Caco-2 (cell line): ENCODE results near the gene MYBPC2. TPM values are rescaled to one million over a fixed set of nuclear protein-coding genes. Genes with fewer than 3 reads are reported as not detected.

Experiments
- BruUV-seq: library from RNA; stranded (reverse); fragments of 400-500 nt; replicated peaks from 2 replicates; lab custom pipeline; 2021; lab: Mats Ljungman, UMichigan
- CTCF ChIA-PET: fragments of 300-600 bp; sonication (Branson Sonifier 250); formaldehyde crosslinking; loops from one replicate; lab custom pipeline; 2022; ENCODE audit warnings: antibody characterized with exemption; lab: Charles Lee
- POLR2A ChIA-PET: fragments of 300-600 bp; sonication (Branson Sonifier 250); formaldehyde crosslinking; loops from one replicate; lab custom pipeline; 2022; ENCODE audit warnings: antibody characterized with exemption; lab: Charles Lee
- DNase-seq, 2 experiments: peaks; one replicate each; pipeline versions ENCODE4 v3.0.0 to v3.0.0-alpha.2; 2020 to 2022
- H3K27me3 ChIP-seq: replicated peaks from 2 replicates; pipeline ENCODE4 v1.6.0; 2011; ENCODE audit warnings: low read length; ENCODE audit not compliant: control insufficient read depth, insufficient read depth
- H3K36me3 ChIP-seq: 2 replicates; pipeline ENCODE4 v1.5.1; 2011; ENCODE audit warnings: low read length; ENCODE audit not compliant: control insufficient read depth, insufficient read depth
- H3K4me1 ChIP-seq: fragments of 250-450 bp; sonication (Bioruptor Pico); 2 replicates; pipeline ENCODE4 v1.5.1; 2020; ENCODE audit warnings: mild to moderate bottlenecking
- H3K4me3 ChIP-seq: 2 replicates; pipeline ENCODE4 v1.5.1; 2011; ENCODE audit warnings: low read depth, mild to moderate bottlenecking, control low read depth, low read length
- H3K9me3 ChIP-seq: fragments of 250-450 bp; sonication (Bioruptor Pico); 2 replicates; pipeline ENCODE4 v1.5.1; 2020; ENCODE audit warnings: mild to moderate bottlenecking, moderate library complexity
- H3K27ac Mint-ChIP-seq: one replicate; pipeline ENCODE4 v1.8.0; 2022; ENCODE audit warnings: mixed read lengths; ENCODE audit not compliant: unreplicated experiment
- H3K27me3 Mint-ChIP-seq: one replicate; pipeline ENCODE4 v1.8.0; 2022; ENCODE audit warnings: mixed read lengths; ENCODE audit not compliant: insufficient read depth, unreplicated experiment
- H3K36me3 Mint-ChIP-seq: one replicate; pipeline ENCODE4 v1.8.0; 2022; ENCODE audit warnings: mild to moderate bottlenecking, mixed read lengths; ENCODE audit not compliant: insufficient read depth, unreplicated experiment
- H3K4me1 Mint-ChIP-seq: one replicate; pipeline ENCODE4 v1.8.0; 2022; ENCODE audit warnings: low read depth, mixed read lengths; ENCODE audit not compliant: unreplicated experiment
- H3K4me3 Mint-ChIP-seq: one replicate; pipeline ENCODE4 v1.8.0; 2022; ENCODE audit warnings: mild to moderate bottlenecking, moderate library complexity, mixed read lengths; ENCODE audit not compliant: unreplicated experiment
- H3K9me3 Mint-ChIP-seq: one replicate; pipeline ENCODE4 v1.8.0; 2022; ENCODE audit warnings: mixed read lengths; ENCODE audit not compliant: unreplicated experiment
- intact Hi-C: fragments of 100-400 bp; cut with micrococcal nuclease; formaldehyde crosslinking; loops from one replicate; pipeline ENCODE4 v1.10.0; 2022; ENCODE audit not compliant: unreplicated experiment
- total RNA-seq: library from RNA; stranded (reverse); gene quantifications from 2 replicates; pipeline ENCODE4 v1.2.3, GENCODE V29; 2022
- TF ChIP-seq, protein P1 (sequence below), 2 experiments: fragments of 200-600 bp in 1 of 2; IDR thresholded peaks; 1 replicate in 1 of 2; 2 replicates in 1 of 2; pipeline versions ENCODE4 v1.5.1 to v1.8.0; 2011 to 2022; ENCODE audit warnings: antibody characterized with exemption in 1 of 2, control low read depth in 1 of 2, inconsistent platforms in 1 of 2, low read depth in 1 of 2, low read length in 1 of 2, mild to moderate bottlenecking in 1 of 2, moderate library complexity in 1 of 2; ENCODE audit not compliant: insufficient read depth in 1 of 2, severe bottlenecking in 1 of 2, unreplicated experiment in 1 of 2

Gene MYBPC2
- total RNA-seq, 1 experiment from 2014 or later: 1.6 TPM

GRCh38 chr19:50415661-50416033 lies 17.0 kb upstream of the MYBPC2 start:
- intact Hi-C loops: loop anchor here (2.0 kb wide), 1 partner anchor 45 kb away; no protein-coding TSS in a partner anchor
- Histone ChIP-seq H3K36me3 (peaks cover 3% of the 10 kb centered on the region; the same call in 1 of the 2 replicates), H3K9me3 (no peaks in the 10 kb centered on the region), H3K27me3 (no peaks in the 10 kb centered on the region), H3K4me3 (no peak overlapping the region), H3K4me1 (peaks cover 10% of the 10 kb centered on the region)
- CTCF ChIA-PET: interaction anchor here (0.7 to 1.2 kb wide), 3 partner anchors 31 to 47 kb away, joined by 3 to 4 read pairs (median 3); partner anchors contain the start of gene POLD1
- Mint-ChIP-seq H3K4me1 (peaks cover 14% of the 10 kb centered on the region), H3K27ac (no peak overlapping the region), H3K27me3 (no peaks in the 10 kb centered on the region), H3K4me3 (no peak overlapping the region), H3K9me3 (no peaks in the 10 kb centered on the region), H3K36me3 (peaks cover 49% of the 10 kb centered on the region)
- BruUV-seq: no TSS peak
- POLR2A ChIA-PET: no interaction called here
- DNase-seq: no peak
- TF ChIP-seq, protein P1, sequence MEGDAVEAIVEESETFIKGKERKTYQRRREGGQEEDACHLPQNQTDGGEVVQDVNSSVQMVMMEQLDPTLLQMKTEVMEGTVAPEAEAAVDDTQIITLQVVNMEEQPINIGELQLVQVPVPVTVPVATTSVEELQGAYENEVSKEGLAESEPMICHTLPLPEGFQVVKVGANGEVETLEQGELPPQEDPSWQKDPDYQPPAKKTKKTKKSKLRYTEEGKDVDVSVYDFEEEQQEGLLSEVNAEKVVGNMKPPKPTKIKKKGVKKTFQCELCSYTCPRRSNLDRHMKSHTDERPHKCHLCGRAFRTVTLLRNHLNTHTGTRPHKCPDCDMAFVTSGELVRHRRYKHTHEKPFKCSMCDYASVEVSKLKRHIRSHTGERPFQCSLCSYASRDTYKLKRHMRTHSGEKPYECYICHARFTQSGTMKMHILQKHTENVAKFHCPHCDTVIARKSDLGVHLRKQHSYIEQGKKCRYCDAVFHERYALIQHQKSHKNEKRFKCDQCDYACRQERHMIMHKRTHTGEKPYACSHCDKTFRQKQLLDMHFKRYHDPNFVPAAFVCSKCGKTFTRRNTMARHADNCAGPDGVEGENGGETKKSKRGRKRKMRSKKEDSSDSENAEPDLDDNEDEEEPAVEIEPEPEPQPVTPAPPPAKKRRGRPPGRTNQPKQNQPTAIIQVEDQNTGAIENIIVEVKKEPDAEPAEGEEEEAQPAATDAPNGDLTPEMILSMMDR (IDR thresholded peaks at IDR 0.05; ENCODE audit: insufficient read depth in 1 of 2, low read depth in 1 of 2, low read length in 1 of 2, severe bottlenecking in 1 of 2, unreplicated experiment in 1 of 2): no peak

DNA sequence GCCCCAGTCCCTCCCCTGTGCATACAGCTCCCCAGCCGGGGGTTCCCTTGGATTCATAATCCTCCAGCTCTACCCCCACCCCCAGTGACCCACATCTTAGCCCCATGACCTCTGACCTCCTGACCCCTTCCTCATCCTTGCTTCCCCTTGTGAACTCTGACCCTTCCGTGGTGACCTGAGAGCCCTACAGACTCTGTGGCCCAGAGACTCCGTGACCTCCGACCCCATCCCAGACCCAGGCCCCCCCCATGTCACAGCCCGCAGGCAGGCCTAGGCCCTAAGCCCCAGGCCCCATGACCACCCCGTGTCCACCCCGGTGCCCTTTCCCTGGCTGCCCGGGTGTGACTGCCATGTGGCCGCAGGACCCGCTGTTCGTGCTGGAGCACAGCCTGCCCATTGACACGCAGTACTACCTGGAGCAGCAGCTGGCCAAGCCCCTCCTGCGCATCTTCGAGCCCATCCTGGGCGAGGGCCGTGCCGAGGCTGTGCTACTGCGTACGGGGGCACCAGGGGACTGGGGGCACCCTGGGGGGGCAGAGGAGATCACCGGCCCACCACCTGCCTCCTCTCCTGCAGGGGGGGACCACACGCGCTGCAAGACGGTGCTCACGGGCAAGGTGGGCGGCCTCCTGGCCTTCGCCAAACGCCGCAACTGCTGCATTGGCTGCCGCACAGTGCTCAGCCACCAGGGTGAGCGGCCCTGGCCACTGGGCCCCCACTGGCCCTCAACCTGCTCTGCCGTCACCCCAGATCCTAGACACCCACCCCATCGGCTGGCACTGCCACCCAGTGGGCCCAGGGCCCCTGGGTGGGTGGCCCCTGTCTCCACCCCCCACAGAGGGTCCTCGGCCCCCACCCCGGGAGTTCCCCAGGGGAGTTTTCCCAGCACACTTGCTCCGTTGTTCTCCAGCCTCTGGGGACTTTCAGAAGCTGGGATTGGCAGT lies 16.4 kb upstream of the MYBPC2 start:
- Mint-ChIP-seq H3K9me3 (no peaks in the 10 kb centered on the region), H3K36me3 (peaks cover 45% of the 10 kb centered on the region), H3K4me3 (no peak overlapping the region), H3K27ac (no peak overlapping the region), H3K27me3 (no peaks in the 10 kb centered on the region), H3K4me1 (peaks cover 14% of the 10 kb centered on the region)
- no peaks in the 10 kb centered on the region for H3K27me3 ChIP-seq
- no peak overlapping the region for H3K4me3 ChIP-seq
- BruUV-seq: no TSS peak
- peaks cover 7% of the 10 kb centered on the region; the same call in 1 of the 2 replicates for H3K4me1 ChIP-seq
- ChIA-PET CTCF (interaction anchor here (1.2 kb wide), 1 partner anchor 48 kb away, joined by 4 read pairs; no protein-coding TSS in a partner anchor), POLR2A (no interaction called here)
- H3K9me3 ChIP-seq: no peaks in the 10 kb centered on the region
- H3K36me3 ChIP-seq: peaks cover 3% of the 10 kb centered on the region; the same call in 1 of the 2 replicates
- intact Hi-C loops: no loop called here
- DNase-seq: no peak
- TF ChIP-seq, protein P1 (IDR thresholded peaks at IDR 0.05; ENCODE audit: insufficient read depth in 1 of 2, low read depth in 1 of 2, low read length in 1 of 2, severe bottlenecking in 1 of 2, unreplicated experiment in 1 of 2): no peak
